Right lobe of liver (tissue), 6 donors: Measurements from ENCODE around the gene CLCN7. TPM values are rescaled to one million over a fixed set of nuclear protein-coding genes. Genes with fewer than 3 reads are reported as not detected.
A peak's percentile ranks its signal among the peaks of the same experiment; 100 is the strongest.

ENCODE experiments used
- ATAC-seq, 4 donors: fragments of 200-7000 bp; cut with Tn5 transposase; one replicate each; pipeline ENCODE4 v1.9.1; 2020; ENCODE audit warnings: mild to moderate bottlenecking in 4 of 4, moderate library complexity in 4 of 4
- DNase-seq, 3 donors: peaks; one replicate each; pipeline ENCODE4 v3.0.0-alpha.2; 2020
- H3K27ac ChIP-seq, 3 donors: fragments of 200-600 bp; one replicate each; pipeline ENCODE4 v1.8.0; 2022
- H3K27me3 ChIP-seq, 2 donors: fragments of 200-600 bp; one replicate each; pipeline ENCODE4 v1.8.0; 2022
- H3K36me3 ChIP-seq, 4 donors: fragments of 200-600 bp; sonication (generic) in 1 of 4; one replicate each; pipeline versions ENCODE4 v1.5.1 to v1.8.0; 2017 to 2022; ENCODE audit warnings: control low read depth in 1 of 4
- H3K4me1 ChIP-seq, 4 donors: fragments of 200-600 bp; sonication (generic) in 1 of 4; one replicate each; pipeline versions ENCODE4 v1.5.1 to v1.8.0; 2017 to 2022; ENCODE audit warnings: control low read depth in 1 of 4
- H3K4me3 ChIP-seq, 3 donors: fragments of 200-600 bp; one replicate each; pipeline ENCODE4 v1.8.0; 2022
- H3K9me3 ChIP-seq, 4 donors: fragments of 200-600 bp; sonication (generic) in 1 of 4; one replicate each; pipeline versions ENCODE4 v1.5.1 to v1.8.0; 2017 to 2022; ENCODE audit warnings: control low read depth in 1 of 4
- CTCF ChIP-seq, 4 donors: fragments of 200-600 bp in 3 of 4; fragments of 450-650 bp in 1 of 4; IDR thresholded peaks; one replicate each; pipeline versions ENCODE4 v1.5.1 to v1.8.0; 2016 to 2022; ENCODE audit warnings: antibody characterized with exemption in 4 of 4, mild to moderate bottlenecking in 2 of 4
- POLR2A ChIP-seq: fragments of 450-650 bp; IDR thresholded peaks from one replicate; pipeline ENCODE4 v1.6.1; 2017; ENCODE audit warnings: antibody characterized with exemption, mild to moderate bottlenecking
- WGBS: methylation state at CpG from one replicate; pipeline ENCODE4 v1.1.6; 2018; ENCODE audit warnings: low coverage, low lambda C conversion rate; ENCODE audit not compliant: insufficient coverage; ENCODE audit errors: missing lambda C conversion rate; 5-methylcytosine and 5-hydroxymethylcytosine counted together
- intact Hi-C, 2 donors: fragments of 100-400 bp; cut with DNase I; formaldehyde crosslinking; loops; one replicate each; pipeline versions ENCODE4 v1.11.2 to v1.14.1; 2022
- total RNA-seq, 6 experiments: library from RNA; depleted of rRNA in 2 of 6; stranded (reverse); fragments of >200 nt in 2 of 6; fragmentation: NEBNext Ultra II Directional in 3 of 6; extraction: Animal tissue kit (Norgen Biotek cat#: 25700) in 3 of 6; gene quantifications; one replicate each; pipeline versions ENCODE4 v1.1.0 to v1.2.4, GENCODE V29; 2016 to 2023
- donor health status: DM: no; HTN: yes; CAD: no.
- donor health status: DM: no; HTN: no; CAD: no.
- donor health status: DM: no; HTN: no; CAD: no.
- donor health status: DM: no; HTN: yes; CAD: no.
- donor health status: DM: no; HTN: yes; CAD: no.

The CLCN7 gene
- total RNA-seq, 6 experiments from 2014 or later = 36.0 to 50.8 (median 40.8) TPM

GRCh38 chr16:1477033-1477432 lies 2.2 kb upstream of the CLCN7 start:
- H3K36me3 ChIP-seq = no peaks in the 10 kb centered on the region
- WGBS = 87% methylated on average over 3 of the region's 10 CpGs

GRCh38 chr16:1475552-1476114 lies 805 bp upstream of the CLCN7 start:
- intact Hi-C loops = no loop called here
- TF ChIP-seq CTCF (IDR thresholded peaks at IDR 0.05) (no peak), POLR2A (no peak)
- no peaks in the 10 kb centered on the region for H3K27me3 ChIP-seq
- no peaks in the 10 kb centered on the region for H3K36me3 ChIP-seq
- H3K4me1 ChIP-seq = peaks cover 0 to 18% (median 3%) of the 10 kb centered on the region in 4 donors
- 63% methylated on average over 2 of the region's 15 CpGs for WGBS
- DNase-seq = no peak
- H3K4me3 ChIP-seq = peak overlapping the region; percentile 87 to 97 (median 87)
- no peak for ATAC-seq
- H3K27ac ChIP-seq = peak overlapping the region; percentile 64 to 86 (median 83)
- no peaks in the 10 kb centered on the region for H3K9me3 ChIP-seq

More at GRCh38 chr16:1477033-1477432, 2.2 kb upstream of the CLCN7 start:
- no peaks in the 10 kb centered on the region for H3K9me3 ChIP-seq
- DNase-seq = no peak
- H3K27ac ChIP-seq = no peak overlapping the region
- H3K4me1 ChIP-seq = peaks cover 0 to 18% (median 3%) of the 10 kb centered on the region in 4 donors
- intact Hi-C loops = no loop called here
- ATAC-seq = no peak
- H3K27me3 ChIP-seq = no peaks in the 10 kb centered on the region
- no peak for TF ChIP-seq POLR2A
- TF ChIP-seq CTCF (IDR thresholded peaks at IDR 0.05) = no peak
- H3K4me3 ChIP-seq = no peak overlapping the region

- H3K27ac ChIP-seq = peak overlapping the region; percentile 64 to 86 (median 83)
- WGBS = 29% methylated on average over 13 of the region's 57 CpGs
- intact Hi-C loops = no loop called here
- ATAC-seq (no peak), DNase-seq (no peak)
- H3K4me3 ChIP-seq = peak overlapping the region; percentile 87 to 97 (median 87)
- H3K36me3 ChIP-seq = no peaks in the 10 kb centered on the region
- H3K4me1 ChIP-seq = peaks cover 0 to 18% (median 3%) of the 10 kb centered on the region in 4 donors
- H3K27me3 ChIP-seq = no peaks in the 10 kb centered on the region
- H3K9me3 ChIP-seq = no peaks in the 10 kb centered on the region
- no peak for TF ChIP-seq POLR2A
- no peak for TF ChIP-seq CTCF (IDR thresholded peaks at IDR 0.05)
Measured at GRCh38 chr16:1474082-1474795, 589 bp downstream of the CLCN7 start.

- H3K4me3 ChIP-seq = no peak overlapping the region
- H3K27ac ChIP-seq = no peak overlapping the region
- TF ChIP-seq CTCF (IDR thresholded peaks at IDR 0.05) (no peak), POLR2A (no peak)
- ATAC-seq (no peak), DNase-seq (no peak)
- H3K36me3 ChIP-seq = no peaks in the 10 kb centered on the region
- no peaks in the 10 kb centered on the region for H3K27me3 ChIP-seq
- no peaks in the 10 kb centered on the region for H3K9me3 ChIP-seq
- intact Hi-C loops = no loop called here
- 66% methylated on average over 3 of the region's 3 CpGs for WGBS
- H3K4me1 ChIP-seq = peaks cover 0 to 18% (median 3%) of the 10 kb centered on the region in 4 donors
Measured at GRCh38 chr16:1472974-1473373, 1.9 kb downstream of the CLCN7 start.
